Right forelimb (tissue), 1 donor: ENCODE data around the gene RESP18.

Experiments
- DNase-seq: peaks from one replicate; pipeline ENCODE4 v3.0.0-alpha.2; 2018

RESP18 gene

DNA sequence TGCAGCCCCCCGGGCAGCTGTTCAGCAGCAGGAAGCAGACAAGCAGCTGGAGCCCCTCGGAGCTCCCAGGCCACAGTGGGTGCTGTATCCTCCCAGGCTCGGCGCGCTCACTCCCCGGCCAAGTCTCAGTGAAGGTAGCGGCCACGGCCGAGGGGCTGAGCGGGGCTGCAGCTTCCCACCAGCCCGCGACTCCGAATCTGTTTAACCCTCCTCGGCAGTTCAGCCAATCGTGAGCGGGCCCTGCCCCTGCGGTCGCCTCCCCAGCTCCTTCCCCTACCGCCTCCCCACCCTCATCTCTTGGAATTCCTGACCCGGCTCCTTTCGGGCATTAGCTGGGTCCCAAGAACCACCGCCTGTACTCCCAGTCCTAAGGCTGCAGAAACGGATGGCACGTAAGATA lies at the start of gene RESP18:
Gene RESP18 (minus strand): TSS at position 203 of the 400 bp plus-strand sequence.
- DNase-seq, result no peak

- DNase-seq, result no peak
Observed at GRCh38 chr2:219381448-219381847, 48.9 kb upstream of the RESP18 start.

GRCh38 chr2:219380926-219381325 lies 48.4 kb upstream of the RESP18 start:
- DNase-seq, result no peak

DNA sequence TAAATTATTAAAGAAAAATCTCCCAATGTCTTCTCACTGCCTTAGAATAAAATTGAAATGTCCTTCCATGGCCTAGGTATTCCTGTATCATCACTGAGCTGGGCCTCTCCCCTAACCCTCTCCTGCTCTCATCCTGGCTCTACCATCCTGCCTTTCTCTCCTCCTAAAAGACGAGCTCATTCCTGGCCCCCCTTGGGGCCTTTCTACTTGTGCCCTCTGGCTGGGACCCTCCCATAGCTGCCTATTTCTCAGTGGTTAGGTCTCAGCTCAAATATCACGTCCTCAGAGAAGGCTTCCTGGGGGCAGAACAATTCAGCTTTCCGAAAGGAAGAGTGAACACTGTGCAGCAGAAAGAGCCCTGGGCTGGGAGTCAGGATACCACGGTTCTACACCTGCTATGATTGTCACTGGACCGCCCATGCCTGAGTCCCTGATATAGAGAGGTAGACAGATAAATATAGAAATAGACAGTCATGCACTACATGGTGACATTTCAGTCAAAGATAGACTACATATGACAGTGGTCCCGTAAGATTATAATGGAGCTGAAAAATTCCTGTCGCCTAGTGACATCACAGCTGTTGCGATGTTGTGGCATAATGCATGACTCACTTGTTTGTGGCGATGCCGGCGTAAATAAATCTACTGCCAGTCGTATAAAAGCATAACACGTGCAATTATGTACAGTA lies 45.8 kb upstream of the RESP18 start:
- no peak for DNase-seq

DNA sequence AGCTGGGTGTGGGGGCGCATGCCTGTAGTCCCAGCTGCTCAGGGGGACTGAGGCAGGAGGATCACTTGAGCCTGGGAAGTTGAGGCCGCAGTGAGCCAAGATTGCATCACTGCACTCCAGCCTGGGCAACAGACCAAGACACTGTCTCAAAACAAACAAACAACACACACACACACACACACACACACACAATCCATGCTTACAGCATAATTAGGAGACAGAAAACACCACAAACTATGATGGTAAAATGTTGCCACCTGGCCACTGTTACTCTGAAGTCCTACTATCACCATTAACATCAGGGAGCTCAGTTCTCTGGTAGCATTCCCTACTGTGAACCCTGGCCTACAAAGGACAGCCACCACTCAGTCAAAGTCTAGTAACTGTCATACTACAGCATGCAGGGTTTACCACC lies 36.9 kb upstream of the RESP18 start:
- DNase-seq, result no peak

DNA sequence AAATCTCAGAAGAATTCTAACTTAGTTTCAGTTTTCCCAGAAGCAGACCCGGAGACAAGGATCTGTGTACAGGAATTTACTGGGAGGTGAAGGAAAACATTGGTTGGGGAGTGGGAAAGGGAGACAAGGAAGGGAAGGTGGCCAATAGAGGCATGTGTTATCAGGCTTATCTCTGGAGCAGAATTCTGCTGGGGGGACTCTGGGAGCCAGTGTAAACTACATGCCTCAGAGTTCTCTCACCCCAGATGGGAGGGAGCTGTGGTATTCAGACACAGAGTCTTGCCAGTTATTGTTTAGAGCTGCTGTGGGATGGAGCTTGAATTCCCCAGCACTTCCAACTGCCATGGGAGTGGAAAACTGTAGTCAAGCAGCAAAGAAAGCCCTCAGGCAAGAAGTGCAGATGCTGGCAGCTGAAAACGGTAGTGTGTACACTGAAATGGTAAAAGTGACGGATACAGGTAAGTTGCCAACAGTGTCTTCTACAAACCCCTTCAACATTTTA lies 36.2 kb upstream of the RESP18 start:
- no peak for DNase-seq

GRCh38 chr2:219362524-219363164 lies 30.1 kb upstream of the RESP18 start:
- DNase-seq, result no peak

- no peak for DNase-seq
Observed at GRCh38 chr2:219362072-219362471, 29.5 kb upstream of the RESP18 start.

GRCh38 chr2:219358170-219359075 lies 25.9 kb upstream of the RESP18 start:
- no peak for DNase-seq

GRCh38 chr2:219356834-219357233 lies 24.3 kb upstream of the RESP18 start:
- no peak for DNase-seq

GRCh38 chr2:219354582-219354981 lies 22.0 kb upstream of the RESP18 start:
- DNase-seq, result no peak

DNA sequence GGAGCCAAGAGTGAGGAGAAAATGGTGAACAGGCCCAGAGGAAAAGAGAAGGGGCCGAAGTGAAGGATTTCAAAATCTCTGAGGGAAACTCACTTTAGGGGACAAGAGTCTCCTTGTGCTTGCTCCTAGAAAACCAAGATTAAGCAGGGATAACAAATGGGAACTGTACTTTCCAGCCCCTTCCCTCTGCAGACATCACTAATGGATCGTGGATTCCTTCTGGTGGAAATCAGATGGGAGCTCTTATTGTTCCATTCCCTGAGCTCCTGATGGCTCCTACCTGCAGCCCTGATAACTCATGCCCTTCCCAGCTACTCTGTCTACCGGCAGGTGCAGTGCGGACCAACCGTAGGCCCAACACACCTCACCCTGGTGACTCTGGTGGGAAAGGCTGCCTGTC lies 20.6 kb upstream of the RESP18 start:
- no peak for DNase-seq

DNA sequence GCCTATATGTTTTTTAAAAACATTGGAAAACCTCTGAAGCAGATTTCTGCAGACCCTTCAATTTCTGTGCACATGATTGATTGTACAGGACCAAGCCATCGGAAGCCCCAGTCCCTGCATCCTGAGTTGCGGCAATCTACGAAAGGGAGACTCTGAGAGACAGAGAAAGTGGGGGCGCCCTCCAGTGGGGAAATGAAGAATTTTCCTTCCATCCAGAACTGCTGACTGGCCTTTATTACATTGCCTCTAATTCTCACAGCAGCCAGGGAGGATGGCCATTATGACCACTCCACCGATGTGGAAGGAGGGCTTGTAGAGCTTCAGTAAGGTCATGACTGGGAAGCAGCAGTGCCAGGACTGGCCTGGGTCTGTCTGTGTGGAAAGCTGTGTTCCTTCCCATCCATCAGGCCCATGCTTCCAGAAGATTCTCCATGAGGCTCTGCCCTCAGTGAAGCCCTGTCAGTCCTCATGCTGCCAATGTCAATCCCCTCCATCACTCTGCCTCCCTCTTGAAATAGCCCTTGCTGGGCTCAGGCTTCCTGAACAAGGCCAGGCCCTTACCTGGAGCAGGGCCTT lies 20.0 kb upstream of the RESP18 start:
- DNase-seq, result no peak

- no peak for DNase-seq
Observed at GRCh38 chr2:219350710-219351221, 18.2 kb upstream of the RESP18 start.

DNA sequence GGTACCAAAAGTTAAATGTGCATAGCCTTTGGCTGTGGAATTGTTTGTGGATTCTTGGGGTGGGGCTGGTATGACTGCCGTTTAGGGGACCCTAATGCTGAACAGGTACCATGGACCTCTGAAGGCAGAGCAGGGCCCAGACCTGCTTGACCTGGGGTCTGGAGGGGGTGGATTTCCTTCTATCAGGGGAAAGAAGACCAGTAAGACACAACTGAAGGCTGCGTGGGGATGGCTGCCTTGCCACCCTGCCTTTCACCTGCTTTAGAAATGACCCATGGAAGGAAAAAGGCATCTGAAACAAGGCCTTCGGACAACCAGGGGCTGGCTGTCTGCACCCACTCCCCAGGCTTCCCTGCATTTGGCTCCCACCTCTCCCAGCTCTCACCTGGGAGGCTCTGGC lies 17.7 kb upstream of the RESP18 start:
- DNase-seq, result no peak

DNA sequence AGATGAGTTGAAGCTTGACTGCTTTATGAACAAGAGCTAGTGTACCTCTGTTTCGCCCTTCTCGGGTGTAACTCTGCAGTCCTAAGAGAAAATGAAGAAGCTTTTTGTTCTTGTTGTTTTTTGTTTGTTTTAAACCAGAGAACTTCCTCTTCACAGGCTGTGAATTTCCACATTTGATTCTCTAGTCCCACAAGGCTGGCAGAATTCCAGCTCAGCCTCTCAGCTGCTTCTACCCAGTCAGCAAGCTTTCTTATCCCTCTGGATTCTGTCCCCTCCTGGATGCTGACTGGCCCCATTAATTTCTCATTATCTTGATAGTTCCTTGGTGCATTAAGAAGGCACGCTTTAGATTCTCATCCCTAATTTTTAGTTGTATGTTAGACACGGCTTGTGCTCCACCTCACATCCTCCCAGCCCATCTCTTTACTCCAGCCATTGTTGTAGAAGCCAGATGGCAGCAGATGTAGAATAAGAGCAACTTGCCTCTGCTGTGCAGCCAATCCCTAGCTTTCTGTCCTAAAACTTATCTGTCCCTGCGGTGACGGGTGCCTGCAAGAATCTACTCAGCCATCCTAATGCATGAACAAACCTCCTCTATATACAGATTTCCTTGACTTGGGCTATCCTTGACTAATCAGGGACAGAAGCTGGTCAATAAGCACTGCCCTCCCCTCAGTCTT lies 12.3 kb upstream of the RESP18 start:
- no peak for DNase-seq

DNA sequence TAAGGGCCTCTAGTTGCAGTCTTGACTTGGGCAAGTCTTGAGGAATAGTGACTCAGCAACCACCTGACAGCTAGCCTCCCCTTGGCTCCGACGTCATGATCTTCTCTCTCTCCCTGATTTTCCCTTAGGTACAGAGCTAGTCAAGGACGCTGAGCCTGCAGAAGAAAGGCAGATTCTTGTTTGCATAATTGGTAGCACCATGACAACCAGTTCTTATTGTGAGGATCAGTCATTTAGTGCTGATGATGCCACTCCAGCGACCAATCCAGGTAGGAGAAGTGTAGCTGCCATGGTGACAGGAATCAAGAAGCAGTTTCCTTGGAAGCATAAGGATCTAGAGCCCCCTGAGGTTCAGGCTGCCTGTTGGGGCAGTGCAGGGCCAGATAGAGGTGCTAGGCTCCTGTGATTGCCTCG lies 2.8 kb upstream of the RESP18 start:
- no peak for DNase-seq

- no peak for DNase-seq
Observed at GRCh38 chr2:219334076-219334475, 1.5 kb upstream of the RESP18 start.

- peak; percentile 79 for DNase-seq
Observed at GRCh38 chr2:219331560-219332213, 857 bp downstream of the RESP18 start.

- DNase-seq, result no peak
Observed at GRCh38 chr2:219327719-219328118, 4.8 kb downstream of the RESP18 start.

- no peak for DNase-seq
Observed at GRCh38 chr2:219325657-219326315, 6.8 kb downstream of the RESP18 start.
